Heart left ventricle (tissue), 13 donors: Measurements from ENCODE around the gene ARL8B.

ENCODE experiments used
- CTCF ChIP-seq, 12 donors: fragments of 200-600 bp; sonication (generic) in 4 of 12; IDR thresholded peaks; one replicate each; pipeline versions ENCODE4 v1.5.0 to v1.8.0; 2018 to 2022; ENCODE audit warnings: antibody characterized with exemption in 12 of 12, mild to moderate bottlenecking in 5 of 12
- POLR2A ChIP-seq, 2 donors: fragments of 450-650 bp; IDR thresholded peaks; one replicate each; pipeline ENCODE4 v1.6.1; 2017; ENCODE audit warnings: antibody characterized with exemption in 2 of 2, mild to moderate bottlenecking in 2 of 2, moderate library complexity in 2 of 2
- donor health status: ischemic (EF 13 %, LVEDD 7.1; RV severe dilation, severe dysfunction).
- donor health status: DM: no; HTN: yes; CAD: no.
- donor health status: DM: no; HTN: no; CAD: no.
- donor health status: ischemic (EF 25% LVEDD 6.9; RV normal size, moderate dysfunction).
- donor health status: ischemic (EF 25% LVEDD 5.7; RV mildly dilated, moderate dysfunction).
- donor health status: ischemic (EF 35%, LVEDD 5.7; RV mildly dilated, moderate dysfunction).
- donor health status: nonischemic (EF 11% LVEDD 7.7; RV severe dilation, severe dysfunction).
- donor health status: DM: yes; HTN: yes; CAD: no.
- donor health status: PGD.
- donor health status: ischemic (EF 29% LVEDD 5.4; RV normal size, mild dysfunction).
- donor health status: nonischemic (EF 23%, LVEDD 6.1; RV moderate dilation, normal function).

GRCh38 chr3:5095886-5096285 lies 26.2 kb upstream of the ARL8B start:
- TF ChIP-seq CTCF (IDR thresholded peaks at IDR 0.05) (peak in 3 of 12 donors; percentile 8 to 31 (median 9)), POLR2A (IDR thresholded peaks at IDR 0.05) (no peak)
